ENCODE results near the gene NR4A1. TPM values are rescaled to one million over a fixed set of nuclear protein-coding genes. Genes with fewer than 3 reads are reported as not detected.
A peak's percentile ranks its signal among the peaks of the same experiment; 100 is the strongest.

NR4A1 gene
- total RNA-seq, 2 experiments from 2014 or later = 25.3 to 29.0 TPM

DNA sequence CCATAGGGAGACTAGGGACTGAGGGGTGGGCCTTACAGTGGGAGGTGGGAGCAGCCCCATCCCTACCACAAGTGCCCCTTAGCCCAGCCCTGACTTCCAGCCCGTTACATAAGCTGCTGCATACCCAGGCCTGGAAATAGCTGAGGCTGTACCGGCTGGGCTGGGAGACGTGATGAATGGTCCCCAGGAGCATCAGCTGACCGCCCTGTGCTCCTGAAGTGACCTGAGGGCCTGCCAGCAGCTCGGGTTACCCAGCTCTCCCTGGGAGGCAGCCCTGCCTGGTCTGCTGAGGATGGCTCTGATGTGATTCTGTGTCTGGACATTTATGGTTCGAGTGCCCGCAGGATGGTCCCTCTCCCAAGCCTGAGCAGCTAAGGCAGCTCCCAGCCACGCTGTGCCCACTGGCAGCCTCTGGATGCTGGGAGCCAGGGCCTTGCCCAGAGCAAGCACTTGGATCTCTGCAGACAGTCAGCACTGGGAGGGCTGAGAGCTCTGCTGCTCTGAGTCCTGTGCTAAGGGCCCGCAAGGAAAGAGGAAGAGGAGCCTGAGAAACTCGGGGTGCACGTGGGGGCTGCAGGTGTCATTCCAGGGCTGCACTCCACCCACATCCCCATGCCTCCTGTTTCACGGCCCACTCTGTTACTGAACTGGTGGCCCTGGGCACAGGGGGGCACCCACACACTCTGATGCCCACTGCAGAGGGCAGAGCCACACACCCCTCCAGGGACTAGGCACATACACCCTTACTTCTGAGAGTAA lies 24.0 kb upstream of the NR4A1 start:
- CTCF ChIA-PET (ENCODE audit: unreplicated experiment) = interaction anchor here (0.9 to 3.6 kb wide), 4 partner anchors 41 to 91 kb away, joined by 3 to 50 read pairs (median 4); no protein-coding TSS in a partner anchor
- H2AFZ ChIP-seq (ENCODE audit: low read length) = no peak overlapping the region; the same call in 1 of the 2 replicates

DNA sequence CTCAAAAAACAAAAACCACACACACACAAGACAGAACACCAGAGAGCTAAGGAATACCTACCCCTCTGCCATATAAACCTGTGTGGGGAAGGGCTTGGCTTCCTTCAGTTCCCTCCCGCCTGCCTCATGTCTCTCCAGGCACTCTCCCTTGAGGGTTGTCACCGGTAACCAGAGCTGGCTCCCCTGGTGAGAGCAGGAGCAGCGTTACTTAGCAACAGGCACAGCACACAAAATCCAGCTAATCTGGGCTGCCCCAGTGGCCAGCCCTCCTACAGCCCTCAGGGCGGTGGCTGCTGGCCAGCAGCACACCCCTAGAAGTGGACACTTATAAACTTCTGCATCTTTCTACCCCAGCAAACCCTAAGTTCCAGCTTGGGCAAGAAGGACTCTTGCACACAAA lies 21.6 kb upstream of the NR4A1 start:
- no peaks in the 10 kb centered on the region for H3K79me2 ChIP-seq (ENCODE audit: insufficient read depth, low read depth, low read length)
- no peak overlapping the region for H3K27ac ChIP-seq (ENCODE audit: low read depth, low read length, poor library complexity, severe bottlenecking)
- intact Hi-C loops (cut with micrococcal nuclease; ENCODE audit: unreplicated experiment) = no loop called here
- DNase-seq (ENCODE audit: low spot score) = no peak
- H3K4me1 ChIP-seq (ENCODE audit: insufficient read depth, low read length, poor library complexity, severe bottlenecking) = peaks cover 60% of the 10 kb centered on the region
- no peak overlapping the region for H3K4me2 ChIP-seq (ENCODE audit: low read length)
- H3K4me3 ChIP-seq (ENCODE audit: low read depth, low read length, poor library complexity, severe bottlenecking) = no peak overlapping the region
- H2AFZ ChIP-seq (ENCODE audit: low read length) = no peak overlapping the region
- CTCF ChIA-PET (ENCODE audit: unreplicated experiment) = interaction anchor here (1.1 kb wide), 1 partner anchor 95 kb away, joined by 4 read pairs; no protein-coding TSS in a partner anchor
- no peaks in the 10 kb centered on the region for H4K20me1 ChIP-seq (ENCODE audit: insufficient read depth, low read length)
- BruUV-seq (replicated peaks) = no TSS peak
- H3K36me3 ChIP-seq (ENCODE audit: insufficient read depth, low read length) = no peaks in the 10 kb centered on the region
- POLR2A ChIA-PET = interaction anchor here (0.5 to 1.3 kb wide), 3 partner anchors 54 to 976 kb away, joined by 3 to 4 read pairs (median 3); partner anchors contain the start of gene EIF4B
- TF ChIP-seq, protein P1, sequence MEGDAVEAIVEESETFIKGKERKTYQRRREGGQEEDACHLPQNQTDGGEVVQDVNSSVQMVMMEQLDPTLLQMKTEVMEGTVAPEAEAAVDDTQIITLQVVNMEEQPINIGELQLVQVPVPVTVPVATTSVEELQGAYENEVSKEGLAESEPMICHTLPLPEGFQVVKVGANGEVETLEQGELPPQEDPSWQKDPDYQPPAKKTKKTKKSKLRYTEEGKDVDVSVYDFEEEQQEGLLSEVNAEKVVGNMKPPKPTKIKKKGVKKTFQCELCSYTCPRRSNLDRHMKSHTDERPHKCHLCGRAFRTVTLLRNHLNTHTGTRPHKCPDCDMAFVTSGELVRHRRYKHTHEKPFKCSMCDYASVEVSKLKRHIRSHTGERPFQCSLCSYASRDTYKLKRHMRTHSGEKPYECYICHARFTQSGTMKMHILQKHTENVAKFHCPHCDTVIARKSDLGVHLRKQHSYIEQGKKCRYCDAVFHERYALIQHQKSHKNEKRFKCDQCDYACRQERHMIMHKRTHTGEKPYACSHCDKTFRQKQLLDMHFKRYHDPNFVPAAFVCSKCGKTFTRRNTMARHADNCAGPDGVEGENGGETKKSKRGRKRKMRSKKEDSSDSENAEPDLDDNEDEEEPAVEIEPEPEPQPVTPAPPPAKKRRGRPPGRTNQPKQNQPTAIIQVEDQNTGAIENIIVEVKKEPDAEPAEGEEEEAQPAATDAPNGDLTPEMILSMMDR (conservative IDR thresholded peaks at IDR 0.05; ENCODE audit: low read length) = no peak
- no peak for TF ChIP-seq EZH2phosphoT487 (IDR thresholded peaks at IDR 0.05; ENCODE audit: borderline replicate concordance, low read depth, low read length)
- H3K9me3 ChIP-seq (ENCODE audit: low read length) = no peaks in the 10 kb centered on the region
- no peaks in the 10 kb centered on the region for H3K9me2 ChIP-seq (ENCODE audit: insufficient read depth, low read length)

More for the DNA sequence above, 24.0 kb upstream of the NR4A1 start:
- no peak overlapping the region for H3K4me3 ChIP-seq (ENCODE audit: low read depth, low read length, poor library complexity, severe bottlenecking)
- H3K9me3 ChIP-seq (ENCODE audit: low read length) = no peaks in the 10 kb centered on the region
- no peaks in the 10 kb centered on the region for H3K79me2 ChIP-seq (ENCODE audit: insufficient read depth, low read depth, low read length)
- H3K4me1 ChIP-seq (ENCODE audit: insufficient read depth, low read length, poor library complexity, severe bottlenecking) = peaks cover 58% of the 10 kb centered on the region
- POLR2A ChIA-PET = interaction anchor here (0.7 to 4.1 kb wide), 4 partner anchors 44 to 1286 kb away, joined by 3 to 33 read pairs (median 20); partner anchors contain the start of gene ATG101
- intact Hi-C loops (cut with micrococcal nuclease; ENCODE audit: unreplicated experiment) = no loop called here
- no TSS peak for BruUV-seq (replicated peaks)
- TF ChIP-seq EZH2phosphoT487 (IDR thresholded peaks at IDR 0.05; ENCODE audit: borderline replicate concordance, low read depth, low read length) = no peak
- no peaks in the 10 kb centered on the region for H3K36me3 ChIP-seq (ENCODE audit: insufficient read depth, low read length)
- peak overlapping the region; percentile 19; the same call in 1 of the 2 replicates for H3K4me2 ChIP-seq (ENCODE audit: low read length)
- no peaks in the 10 kb centered on the region for H4K20me1 ChIP-seq (ENCODE audit: insufficient read depth, low read length)
- no peaks in the 10 kb centered on the region for H3K9me2 ChIP-seq (ENCODE audit: insufficient read depth, low read length)
- DNase-seq (ENCODE audit: low spot score) = peak; percentile 30
- no peak overlapping the region for H3K27ac ChIP-seq (ENCODE audit: low read depth, low read length, poor library complexity, severe bottlenecking)

DNA sequence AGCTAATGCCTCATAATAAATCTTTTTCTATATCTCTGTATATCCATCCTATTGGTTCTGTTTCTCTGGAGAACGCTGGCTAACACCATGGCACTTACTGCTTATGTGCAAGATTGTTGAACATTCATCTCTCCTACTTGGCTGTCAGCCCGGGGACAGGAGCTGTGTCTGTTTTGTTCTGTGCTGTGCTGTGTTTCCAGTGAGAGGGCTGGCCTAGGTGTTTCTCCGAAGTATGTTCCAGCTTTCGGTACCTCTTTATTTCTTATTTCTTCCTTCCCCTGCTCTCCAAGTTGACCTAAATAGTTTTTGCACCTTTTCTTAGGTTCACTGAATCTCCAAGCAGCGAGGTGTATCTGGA lies 18.8 kb upstream of the NR4A1 start:
- H2AFZ ChIP-seq (ENCODE audit: low read length) = peak overlapping the region; percentile 61; the same call in 1 of the 2 replicates
- H3K36me3 ChIP-seq (ENCODE audit: insufficient read depth, low read length) = no peaks in the 10 kb centered on the region
- intact Hi-C loops (cut with micrococcal nuclease; ENCODE audit: unreplicated experiment) = loop anchor here (2.0 kb wide), 1 partner anchor 36 kb away; the partner anchor contains the start of gene ATG101
- TF ChIP-seq, protein P1 (conservative IDR thresholded peaks at IDR 0.05; ENCODE audit: low read length) = no peak
- TF ChIP-seq EZH2phosphoT487 (IDR thresholded peaks at IDR 0.05; ENCODE audit: borderline replicate concordance, low read depth, low read length) = no peak
- CTCF ChIA-PET (ENCODE audit: unreplicated experiment) = interaction anchor here (0.9 to 2.9 kb wide), 7 partner anchors 9 to 91 kb away, joined by 3 to 19 read pairs (median 4); no protein-coding TSS in a partner anchor
- peaks cover 1% of the 10 kb centered on the region; the same call in 1 of the 2 replicates for H3K79me2 ChIP-seq (ENCODE audit: insufficient read depth, low read depth, low read length)
- H4K20me1 ChIP-seq (ENCODE audit: insufficient read depth, low read length) = no peaks in the 10 kb centered on the region
- peaks cover 48% of the 10 kb centered on the region for H3K4me1 ChIP-seq (ENCODE audit: insufficient read depth, low read length, poor library complexity, severe bottlenecking)
- H3K4me3 ChIP-seq (ENCODE audit: low read depth, low read length, poor library complexity, severe bottlenecking) = peak overlapping the region; percentile 62
- H3K4me2 ChIP-seq (ENCODE audit: low read length) = peak overlapping the region; percentile 87
- POLR2A ChIA-PET = interaction anchor here (0.6 to 3.9 kb wide), 16 partner anchors 8 to 1355 kb away, joined by 3 to 22 read pairs (median 4); partner anchors contain the start of genes ATG101 and NR4A1
- H3K9me3 ChIP-seq (ENCODE audit: low read length) = no peaks in the 10 kb centered on the region
- H3K27ac ChIP-seq (ENCODE audit: low read depth, low read length, poor library complexity, severe bottlenecking) = peak overlapping the region; percentile 36
- BruUV-seq (replicated peaks) = TSS peak; percentile 84
- DNase-seq (ENCODE audit: low spot score) = no peak
- H3K9me2 ChIP-seq (ENCODE audit: insufficient read depth, low read length) = no peaks in the 10 kb centered on the region

All from OCI-LY7 (cell line).